ENCODE data around the gene SUSD3. TPM values are rescaled to one million over a fixed set of nuclear protein-coding genes. Genes with fewer than 3 reads are reported as not detected.

SUSD3 gene
- total RNA-seq, 1 donor: 0.09 TPM

DNA sequence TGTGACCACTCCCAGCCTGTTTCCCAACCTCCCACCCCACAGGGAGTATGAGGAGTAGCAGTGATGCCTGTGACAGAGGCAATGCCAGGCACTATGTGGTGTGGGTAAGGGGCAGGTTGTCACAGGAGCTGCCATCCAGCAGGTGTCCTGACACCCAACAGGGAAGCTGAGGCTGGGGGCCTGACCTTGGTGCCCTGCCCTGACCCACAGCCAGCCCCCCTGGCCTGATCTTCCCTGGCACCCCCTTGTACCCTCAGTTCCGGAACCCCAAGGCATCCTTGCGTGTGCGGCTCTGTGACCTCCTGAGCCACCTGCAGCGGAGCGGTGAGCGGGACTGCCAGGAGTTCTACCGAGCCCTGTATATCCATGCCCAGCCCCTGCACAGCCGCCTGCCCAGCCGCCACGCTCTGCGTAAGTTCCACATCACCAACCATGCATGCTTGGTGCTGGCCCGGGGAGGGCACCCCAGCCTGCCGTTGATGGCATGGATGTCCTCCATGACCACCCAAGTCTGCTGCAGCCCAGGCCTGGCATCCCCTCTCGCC, 51.9 kb downstream of the SUSD3 start:
- no peak for DNase-seq (ENCODE audit: low read depth)
- no peak overlapping the region for H3K4me3 ChIP-seq (ENCODE audit: low read depth, low read length)
- TF ChIP-seq, protein P1, sequence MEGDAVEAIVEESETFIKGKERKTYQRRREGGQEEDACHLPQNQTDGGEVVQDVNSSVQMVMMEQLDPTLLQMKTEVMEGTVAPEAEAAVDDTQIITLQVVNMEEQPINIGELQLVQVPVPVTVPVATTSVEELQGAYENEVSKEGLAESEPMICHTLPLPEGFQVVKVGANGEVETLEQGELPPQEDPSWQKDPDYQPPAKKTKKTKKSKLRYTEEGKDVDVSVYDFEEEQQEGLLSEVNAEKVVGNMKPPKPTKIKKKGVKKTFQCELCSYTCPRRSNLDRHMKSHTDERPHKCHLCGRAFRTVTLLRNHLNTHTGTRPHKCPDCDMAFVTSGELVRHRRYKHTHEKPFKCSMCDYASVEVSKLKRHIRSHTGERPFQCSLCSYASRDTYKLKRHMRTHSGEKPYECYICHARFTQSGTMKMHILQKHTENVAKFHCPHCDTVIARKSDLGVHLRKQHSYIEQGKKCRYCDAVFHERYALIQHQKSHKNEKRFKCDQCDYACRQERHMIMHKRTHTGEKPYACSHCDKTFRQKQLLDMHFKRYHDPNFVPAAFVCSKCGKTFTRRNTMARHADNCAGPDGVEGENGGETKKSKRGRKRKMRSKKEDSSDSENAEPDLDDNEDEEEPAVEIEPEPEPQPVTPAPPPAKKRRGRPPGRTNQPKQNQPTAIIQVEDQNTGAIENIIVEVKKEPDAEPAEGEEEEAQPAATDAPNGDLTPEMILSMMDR (IDR thresholded peaks at IDR 0.05; ENCODE audit: insufficient read depth, low read length): no peak

DNA sequence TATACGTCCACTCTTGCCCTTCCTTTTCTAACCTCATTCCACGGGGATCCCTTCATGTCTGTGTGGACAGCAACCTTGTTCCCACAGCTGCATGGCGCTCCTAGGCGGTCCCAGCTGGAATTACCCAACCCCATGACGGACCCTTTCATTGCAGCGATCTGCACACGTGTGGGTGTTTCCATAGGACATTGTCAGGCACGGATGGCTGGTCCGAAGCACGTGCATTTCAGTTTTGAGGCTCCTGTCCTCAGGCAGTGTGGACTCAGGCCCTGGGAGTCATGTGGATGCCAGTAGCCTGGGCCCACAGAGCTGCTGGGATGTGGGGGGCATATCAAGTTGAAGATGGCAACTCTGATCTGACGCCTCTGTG, 52.5 kb downstream of the SUSD3 start:
- H3K4me3 ChIP-seq (ENCODE audit: low read depth, low read length): no peak overlapping the region
- no peak for DNase-seq (ENCODE audit: low read depth)
- TF ChIP-seq, protein P1 (IDR thresholded peaks at IDR 0.05; ENCODE audit: insufficient read depth, low read length): no peak

DNA sequence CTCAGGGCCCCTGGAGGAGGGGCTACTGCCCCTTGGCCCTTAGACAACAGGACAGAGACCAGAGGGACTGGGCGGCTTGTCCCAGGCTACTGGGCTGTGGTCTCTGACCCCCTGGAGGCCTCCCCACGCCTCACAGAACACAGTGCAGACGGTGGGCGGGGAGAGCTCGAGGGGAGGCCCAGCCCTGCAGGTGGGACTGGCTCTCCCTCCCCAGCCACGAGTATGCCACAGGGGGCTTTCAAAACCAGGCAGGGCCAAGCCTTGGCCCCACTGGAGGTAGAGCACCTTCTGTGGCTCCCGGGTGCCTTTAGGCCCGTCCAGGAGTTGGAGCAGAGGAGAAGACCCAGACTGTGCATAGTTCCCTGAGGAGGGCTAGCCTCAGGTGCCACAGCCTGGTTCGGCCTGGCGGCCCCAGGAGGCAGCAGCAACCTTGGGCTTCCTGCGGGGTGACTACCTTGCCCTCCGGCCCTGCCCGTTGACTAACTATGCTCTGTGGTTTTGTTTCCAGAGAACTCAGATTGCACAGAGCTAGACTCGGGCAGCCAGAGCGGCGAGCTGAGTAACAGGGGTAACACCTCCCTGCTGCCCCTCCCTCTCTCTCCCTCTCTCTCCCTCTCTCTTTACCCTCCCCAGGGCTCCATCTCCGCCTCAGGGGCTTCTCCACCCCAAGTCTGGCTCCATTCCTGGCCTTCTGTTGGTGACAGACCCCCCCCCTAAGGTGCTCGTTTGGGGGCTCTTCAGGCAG, 53.0 kb downstream of the SUSD3 start:
- DNase-seq (ENCODE audit: low read depth): no peak
- TF ChIP-seq, protein P1 (IDR thresholded peaks at IDR 0.05; ENCODE audit: insufficient read depth, low read length): no peak

DNA sequence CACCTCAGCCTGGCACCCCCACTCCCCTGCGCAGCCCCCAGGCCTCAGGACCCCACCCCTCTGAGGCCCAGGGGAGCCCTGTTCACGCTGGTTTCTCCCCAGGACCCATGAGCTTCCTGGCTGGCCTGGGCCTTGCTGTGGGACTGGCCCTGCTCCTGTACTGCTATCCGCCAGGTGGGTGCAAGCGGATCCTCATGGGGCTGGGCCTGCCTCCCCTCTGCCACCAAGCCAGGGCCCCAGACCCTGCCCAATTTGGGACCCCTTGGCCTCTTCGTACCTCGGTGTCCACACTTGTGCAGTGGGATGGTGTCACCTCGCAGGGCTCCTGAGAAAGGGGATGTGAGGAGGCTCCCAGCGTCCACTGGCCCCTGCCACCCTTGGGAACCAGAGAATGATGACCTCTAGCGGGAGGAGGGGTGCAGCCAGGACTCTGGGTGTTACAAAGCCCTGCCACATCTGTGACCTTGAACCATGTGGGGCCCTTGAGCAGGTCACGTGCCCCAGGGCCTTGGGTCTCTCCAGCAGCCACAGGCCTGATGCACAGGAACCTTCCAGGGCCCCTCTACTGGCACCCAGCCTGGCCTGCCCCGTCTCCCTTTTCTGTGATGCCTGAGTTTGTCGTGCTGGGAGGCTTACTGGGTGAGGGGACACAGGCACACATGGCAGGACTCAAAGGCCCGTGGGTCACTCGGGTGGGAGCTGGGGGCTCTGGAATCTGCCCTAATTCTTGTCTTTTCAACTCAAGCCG, 53.8 kb downstream of the SUSD3 start:
- TF ChIP-seq, protein P1 (IDR thresholded peaks at IDR 0.05; ENCODE audit: insufficient read depth, low read length): no peak
- DNase-seq (ENCODE audit: low read depth): no peak
- H3K4me3 ChIP-seq (ENCODE audit: low read depth, low read length): no peak overlapping the region

More for the DNA sequence above, 53.0 kb downstream of the SUSD3 start:
- H3K4me3 ChIP-seq (ENCODE audit: low read depth, low read length): no peak overlapping the region

DNA sequence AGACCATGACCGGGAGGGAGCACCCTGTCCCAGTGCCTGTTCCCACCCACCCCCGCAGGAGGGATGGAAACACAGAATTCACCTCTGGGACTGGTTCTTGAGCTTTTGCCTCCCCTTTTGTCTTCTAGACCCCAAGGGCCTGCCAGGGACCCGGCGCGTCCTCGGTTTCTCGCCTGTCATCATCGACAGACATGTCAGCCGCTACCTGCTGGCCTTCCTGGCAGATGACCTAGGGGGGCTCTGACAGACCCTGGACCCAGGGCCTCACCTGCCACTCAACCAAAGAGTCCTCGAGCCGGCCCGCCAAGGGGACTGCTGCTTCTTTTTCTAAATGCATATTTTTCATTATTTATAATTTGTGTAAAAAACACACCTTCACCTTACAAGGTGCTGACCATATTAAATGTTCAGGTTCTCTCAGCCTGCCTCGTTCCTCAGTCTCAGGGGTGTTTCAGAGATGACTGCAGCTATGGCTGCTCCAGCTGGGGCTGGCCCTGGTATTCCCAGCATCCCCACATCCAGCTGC, 54.4 kb downstream of the SUSD3 start:
- TF ChIP-seq, protein P1 (IDR thresholded peaks at IDR 0.05; ENCODE audit: insufficient read depth, low read length): no peak
- no peak for DNase-seq (ENCODE audit: low read depth)
- H3K4me3 ChIP-seq (ENCODE audit: low read depth, low read length): no peak overlapping the region

DNA sequence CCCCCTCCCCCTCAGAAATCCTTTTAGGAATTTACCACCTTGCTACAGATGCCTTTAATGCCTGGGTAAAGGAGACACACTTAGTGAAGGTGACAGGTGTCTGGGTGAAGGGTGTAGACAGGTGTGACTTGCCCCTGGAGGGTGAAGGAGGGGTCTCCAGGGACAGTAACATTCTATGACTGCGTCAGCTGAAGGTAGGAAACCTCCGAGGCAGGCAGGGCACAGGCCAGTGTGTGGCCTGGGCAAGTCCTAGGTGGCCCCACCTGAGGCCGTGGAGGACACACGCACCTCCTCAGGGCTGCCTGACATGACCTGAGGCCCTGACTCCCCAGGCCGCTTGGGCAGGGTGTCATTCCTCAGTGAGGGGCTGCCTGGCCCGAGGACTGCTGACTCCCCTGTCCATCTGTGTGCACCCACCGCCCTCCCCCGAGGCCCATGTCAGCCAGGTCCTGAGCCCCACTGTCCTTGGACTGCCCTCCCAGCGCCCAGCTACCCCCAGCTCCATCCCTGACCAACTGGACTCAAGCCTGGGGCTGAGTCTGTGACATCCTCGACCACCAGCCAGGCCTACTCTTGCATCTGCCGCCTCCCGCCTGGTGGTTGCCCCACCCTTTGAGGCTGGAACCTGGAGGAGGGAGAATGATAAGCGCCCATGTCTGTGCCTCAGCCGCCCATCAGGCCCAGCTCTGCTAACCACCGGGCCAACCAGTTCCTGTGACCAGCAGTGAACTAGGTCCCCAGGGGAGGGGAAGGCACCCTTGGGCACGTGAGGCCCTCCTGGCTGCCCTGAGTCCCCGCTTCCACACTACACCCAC, 55.9 kb downstream of the SUSD3 start:
- TF ChIP-seq, protein P1 (IDR thresholded peaks at IDR 0.05; ENCODE audit: insufficient read depth, low read length): no peak
- DNase-seq (ENCODE audit: low read depth): no peak

More for the DNA sequence above, 55.9 kb downstream of the SUSD3 start:
- no peak overlapping the region for H3K4me3 ChIP-seq (ENCODE audit: low read depth, low read length)

Measured in fibroblast of the aortic adventitia (primary cell).